AG10803 (cell line): ENCODE measurements around the gene CDC42EP5.

Experiments
- DNase-seq: peaks from one replicate; pipeline ENCODE4 v3.0.0; 2010; ENCODE audit warnings: low read depth
- H3K4me3 ChIP-seq: 2 replicates; pipeline ENCODE4 v1.5.1; 2011; ENCODE audit warnings: mild to moderate bottlenecking, low read length, control low read depth
- CTCF ChIP-seq: conservative IDR thresholded peaks from 2 replicates; pipeline ENCODE4 v1.5.1; 2011; ENCODE audit warnings: mild to moderate bottlenecking, low read length, control low read depth, inconsistent platforms

Gene CDC42EP5

GRCh38 chr19:54425382-54425723, 47.7 kb downstream of the CDC42EP5 start:
- TF ChIP-seq CTCF: no peak
- no peak for DNase-seq
- no peak overlapping the region for H3K4me3 ChIP-seq

GRCh38 chr19:54424660-54425381, 48.3 kb downstream of the CDC42EP5 start:
- no peak for TF ChIP-seq CTCF
- no peak for DNase-seq
- H3K4me3 ChIP-seq: no peak overlapping the region

- no peak overlapping the region for H3K4me3 ChIP-seq
- no peak for TF ChIP-seq CTCF
- no peak for DNase-seq
Measured at GRCh38 chr19:54424201-54424600, 48.9 kb downstream of the CDC42EP5 start.

GRCh38 chr19:54422136-54422535, 51.0 kb downstream of the CDC42EP5 start:
- DNase-seq: no peak
- no peak for TF ChIP-seq CTCF
- no peak overlapping the region for H3K4me3 ChIP-seq

- TF ChIP-seq CTCF: no peak
- no peak overlapping the region for H3K4me3 ChIP-seq
- no peak for DNase-seq
Measured at GRCh38 chr19:54421521-54421920, 51.6 kb downstream of the CDC42EP5 start.

- TF ChIP-seq CTCF: no peak
- H3K4me3 ChIP-seq: no peak overlapping the region
- DNase-seq: no peak
Measured at GRCh38 chr19:54421169-54421516, 52.0 kb downstream of the CDC42EP5 start.

- DNase-seq: no peak
- TF ChIP-seq CTCF: no peak
- H3K4me3 ChIP-seq: no peak overlapping the region
Measured at GRCh38 chr19:54420383-54421168, 52.5 kb downstream of the CDC42EP5 start.
